Measurements from ENCODE around the gene SLIT3.

DNA sequence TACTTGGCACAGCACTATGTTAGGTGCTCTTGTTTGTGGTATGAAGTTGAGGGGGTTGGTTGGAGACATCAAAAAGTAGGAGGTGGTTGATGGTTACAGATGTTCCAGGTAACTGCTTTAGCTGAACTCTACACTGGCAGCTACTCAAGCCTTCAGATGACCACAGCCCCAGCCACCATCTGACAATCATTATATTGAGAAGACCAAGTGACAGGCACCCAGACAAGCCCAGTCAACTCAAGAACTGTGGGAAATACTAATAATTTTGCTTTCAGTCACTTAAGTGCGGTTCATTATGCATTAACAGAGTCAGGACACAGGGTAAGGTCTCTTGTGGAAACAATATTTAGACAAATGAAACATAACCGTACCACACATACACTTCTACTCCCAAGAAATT is 38.9 kb upstream of the SLIT3 start:
- TF ChIP-seq, protein P1, sequence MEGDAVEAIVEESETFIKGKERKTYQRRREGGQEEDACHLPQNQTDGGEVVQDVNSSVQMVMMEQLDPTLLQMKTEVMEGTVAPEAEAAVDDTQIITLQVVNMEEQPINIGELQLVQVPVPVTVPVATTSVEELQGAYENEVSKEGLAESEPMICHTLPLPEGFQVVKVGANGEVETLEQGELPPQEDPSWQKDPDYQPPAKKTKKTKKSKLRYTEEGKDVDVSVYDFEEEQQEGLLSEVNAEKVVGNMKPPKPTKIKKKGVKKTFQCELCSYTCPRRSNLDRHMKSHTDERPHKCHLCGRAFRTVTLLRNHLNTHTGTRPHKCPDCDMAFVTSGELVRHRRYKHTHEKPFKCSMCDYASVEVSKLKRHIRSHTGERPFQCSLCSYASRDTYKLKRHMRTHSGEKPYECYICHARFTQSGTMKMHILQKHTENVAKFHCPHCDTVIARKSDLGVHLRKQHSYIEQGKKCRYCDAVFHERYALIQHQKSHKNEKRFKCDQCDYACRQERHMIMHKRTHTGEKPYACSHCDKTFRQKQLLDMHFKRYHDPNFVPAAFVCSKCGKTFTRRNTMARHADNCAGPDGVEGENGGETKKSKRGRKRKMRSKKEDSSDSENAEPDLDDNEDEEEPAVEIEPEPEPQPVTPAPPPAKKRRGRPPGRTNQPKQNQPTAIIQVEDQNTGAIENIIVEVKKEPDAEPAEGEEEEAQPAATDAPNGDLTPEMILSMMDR (conservative IDR thresholded peaks at IDR 0.05; ENCODE audit: low read length) = no peak
- TF ChIP-seq EZH2phosphoT487 (IDR thresholded peaks at IDR 0.05; ENCODE audit: borderline replicate concordance) = no peak

All from Loucy (cell line).